Neural progenitor cell (in vitro differentiated cells): Measurements from ENCODE around the gene TNFRSF1B. TPM values are rescaled to one million over a fixed set of nuclear protein-coding genes. Genes with fewer than 3 reads are reported as not detected.

Experiments used
- DNase-seq: peaks from one replicate; pipeline ENCODE4 v3.0.0-alpha.2; 2016; ENCODE audit warnings: low spot score
- H2AFZ ChIP-seq: fragments of 200-600 bp; sonication (generic); replicated peaks from 2 replicates; pipeline ENCODE4 v1.6.1; 2016; ENCODE audit warnings: antibody characterized with exemption
- H3F3A ChIP-seq: fragments of 200-600 bp; sonication (generic); 2 replicates; pipeline ENCODE4 v1.6.1; 2016; ENCODE audit warnings: antibody characterized with exemption, low read depth
- H3K27ac ChIP-seq: fragments of 200-600 bp; sonication (generic); 2 replicates; pipeline ENCODE4 v1.5.1; 2016; ENCODE audit warnings: mild to moderate bottlenecking
- H3K27me3 ChIP-seq: fragments of 200-600 bp; sonication (generic); 2 replicates; pipeline ENCODE4 v1.6.1; 2016; ENCODE audit warnings: mild to moderate bottlenecking, moderate library complexity
- H3K36me3 ChIP-seq: fragments of 200-600 bp; sonication (generic); 2 replicates; pipeline ENCODE4 v1.5.1; 2016
- H3K4me1 ChIP-seq: fragments of 200-600 bp; sonication (generic); 2 replicates; pipeline ENCODE4 v1.6.1; 2016; ENCODE audit warnings: mixed run types
- H3K4me2 ChIP-seq: fragments of 200-600 bp; sonication (generic); 2 replicates; pipeline ENCODE4 v1.6.1; 2016
- H3K4me3 ChIP-seq: fragments of 200-600 bp; sonication (generic); 2 replicates; pipeline ENCODE4 v1.5.1; 2016
- H3K79me2 ChIP-seq: fragments of 200-600 bp; sonication (generic); 2 replicates; pipeline ENCODE4 v1.6.1; 2016; ENCODE audit warnings: low read depth
- H3K9ac ChIP-seq: fragments of 200-600 bp; sonication (generic); 2 replicates; pipeline ENCODE4 v1.6.1; 2016
- H3K9me3 ChIP-seq: fragments of 200-600 bp; sonication (generic); 2 replicates; pipeline ENCODE4 v1.5.1; 2016; ENCODE audit warnings: low read depth
- H4K20me1 ChIP-seq: fragments of 200-600 bp; sonication (generic); 2 replicates; pipeline ENCODE4 v1.6.1; 2016; ENCODE audit warnings: low read depth
- H3K27ac Mint-ChIP-seq: 3 replicates; pipeline ENCODE4 v1.8.0; 2021; ENCODE audit warnings: mixed read lengths
- H3K27me3 Mint-ChIP-seq: 2 replicates; pipeline ENCODE4 v1.8.0; 2022; ENCODE audit warnings: low read depth, mild to moderate bottlenecking, inconsistent platforms, moderate library complexity, mixed read lengths; ENCODE audit not compliant: insufficient read depth
- H3K36me3 Mint-ChIP-seq: 3 replicates; pipeline ENCODE4 v1.8.0; 2021; ENCODE audit warnings: mixed read lengths
- H3K4me1 Mint-ChIP-seq: 3 replicates; pipeline ENCODE4 v1.8.0; 2021; ENCODE audit warnings: mixed read lengths
- H3K4me3 Mint-ChIP-seq: 3 replicates; pipeline ENCODE4 v1.8.0; 2021; ENCODE audit warnings: mild to moderate bottlenecking, moderate library complexity, mixed read lengths
- H3K9me3 Mint-ChIP-seq: 3 replicates; pipeline ENCODE4 v1.8.0; 2020; ENCODE audit warnings: mixed read lengths
- CTCF ChIP-seq: fragments of 200-600 bp; sonication (generic); IDR thresholded peaks from 2 replicates; pipeline ENCODE4 v1.5.1; 2017; ENCODE audit warnings: antibody characterized with exemption, mild to moderate bottlenecking
- EZH2 ChIP-seq: fragments of 200-600 bp; sonication (generic); IDR thresholded peaks from 2 replicates; pipeline ENCODE4 v1.6.1; 2017; ENCODE audit warnings: antibody characterized with exemption, mild to moderate bottlenecking, moderate library complexity
- EZH2phosphoT487 ChIP-seq: fragments of 200-600 bp; sonication (generic); IDR thresholded peaks from 2 replicates; pipeline ENCODE4 v1.6.1; 2017; ENCODE audit warnings: antibody characterized with exemption
- total RNA-seq: library from RNA; depleted of rRNA; stranded (reverse); fragments of >200 nt; gene quantifications from 2 replicates; pipeline ENCODE4 v1.2.3, GENCODE V29; 2015; ENCODE audit warnings: low replicate concordance

TNFRSF1B gene
- total RNA-seq, 1 donor from 2014 or later, result 0.04 TPM

- Histone ChIP-seq H3K4me1 (no peaks in the 10 kb centered on the region), H3K4me3 (no peak overlapping the region), H3K79me2 (no peaks in the 10 kb centered on the region), H3K27ac (no peak overlapping the region), H3K27me3 (no peaks in the 10 kb centered on the region), H4K20me1 (no peaks in the 10 kb centered on the region), H2AFZ (no peak overlapping the region), H3F3A (no peaks in the 10 kb centered on the region), H3K9me3 (no peaks in the 10 kb centered on the region), H3K4me2 (no peak overlapping the region), H3K9ac (no peak overlapping the region), H3K36me3 (peaks cover 9% of the 10 kb centered on the region)
- H3K4me3 Mint-ChIP-seq, result no peak overlapping the region
- DNase-seq, result no peak
- peaks cover 9% of the 10 kb centered on the region for H3K36me3 Mint-ChIP-seq
- peaks cover 3% of the 10 kb centered on the region for H3K4me1 Mint-ChIP-seq
- TF ChIP-seq EZH2 (no peak), CTCF (no peak), EZH2phosphoT487 (no peak)
- no peaks in the 10 kb centered on the region for H3K9me3 Mint-ChIP-seq
- H3K27me3 Mint-ChIP-seq, result no peaks in the 10 kb centered on the region
- no peak overlapping the region for H3K27ac Mint-ChIP-seq
Observed at GRCh38 chr1:12244585-12244984, 77.8 kb downstream of the TNFRSF1B start.

GRCh38 chr1:12245116-12245515 lies 78.3 kb downstream of the TNFRSF1B start:
- no peak overlapping the region for H3K27ac ChIP-seq
- H3K36me3 ChIP-seq, result peaks cover 9% of the 10 kb centered on the region
- H3K9ac ChIP-seq, result no peak overlapping the region
- H3K36me3 Mint-ChIP-seq, result peaks cover 8% of the 10 kb centered on the region
- no peaks in the 10 kb centered on the region for H4K20me1 ChIP-seq
- no peak overlapping the region for H3K4me2 ChIP-seq
- no peak overlapping the region for H2AFZ ChIP-seq
- H3K9me3 Mint-ChIP-seq, result no peaks in the 10 kb centered on the region
- H3K4me1 ChIP-seq, result no peaks in the 10 kb centered on the region
- H3F3A ChIP-seq, result no peaks in the 10 kb centered on the region
- TF ChIP-seq CTCF, result no peak
- TF ChIP-seq EZH2phosphoT487, result no peak
- no peak for TF ChIP-seq EZH2
- peaks cover 3% of the 10 kb centered on the region for H3K4me1 Mint-ChIP-seq
- H3K4me3 Mint-ChIP-seq, result no peak overlapping the region
- no peak overlapping the region for H3K27ac Mint-ChIP-seq
- H3K4me3 ChIP-seq, result no peak overlapping the region
- H3K27me3 Mint-ChIP-seq, result peaks cover 2% of the 10 kb centered on the region
- DNase-seq, result no peak
- no peaks in the 10 kb centered on the region for H3K9me3 ChIP-seq
- H3K27me3 ChIP-seq, result no peaks in the 10 kb centered on the region
- H3K79me2 ChIP-seq, result no peaks in the 10 kb centered on the region

GRCh38 chr1:12245733-12246132 lies 78.9 kb downstream of the TNFRSF1B start:
- Mint-ChIP-seq H3K27ac (no peak overlapping the region), H3K4me3 (no peak overlapping the region), H3K36me3 (peaks cover 13% of the 10 kb centered on the region), H3K4me1 (peaks cover 3% of the 10 kb centered on the region), H3K27me3 (peaks cover 2% of the 10 kb centered on the region), H3K9me3 (no peaks in the 10 kb centered on the region)
- no peak overlapping the region for H3K27ac ChIP-seq
- no peaks in the 10 kb centered on the region for H3K9me3 ChIP-seq
- H3K4me2 ChIP-seq, result no peak overlapping the region
- H3K27me3 ChIP-seq, result no peaks in the 10 kb centered on the region
- H3K36me3 ChIP-seq, result peaks cover 9% of the 10 kb centered on the region
- no peaks in the 10 kb centered on the region for H3K4me1 ChIP-seq
- no peak overlapping the region for H3K9ac ChIP-seq
- H4K20me1 ChIP-seq, result no peaks in the 10 kb centered on the region
- DNase-seq, result no peak
- no peak overlapping the region for H3K4me3 ChIP-seq
- H3F3A ChIP-seq, result no peaks in the 10 kb centered on the region
- H3K79me2 ChIP-seq, result no peaks in the 10 kb centered on the region
- TF ChIP-seq CTCF (no peak), EZH2phosphoT487 (no peak), EZH2 (no peak)
- no peak overlapping the region for H2AFZ ChIP-seq
